Measurements from ENCODE around the gene NAA20. TPM values are rescaled to one million over a fixed set of nuclear protein-coding genes. Genes with fewer than 3 reads are reported as not detected.

The NAA20 gene
- total and polyA plus RNA-seq, 2 of the 13 experiments (the other 11 are each of a cell fraction or from before 2014, with no cell fraction given) = 81.9 to 82.8 TPM

DNA sequence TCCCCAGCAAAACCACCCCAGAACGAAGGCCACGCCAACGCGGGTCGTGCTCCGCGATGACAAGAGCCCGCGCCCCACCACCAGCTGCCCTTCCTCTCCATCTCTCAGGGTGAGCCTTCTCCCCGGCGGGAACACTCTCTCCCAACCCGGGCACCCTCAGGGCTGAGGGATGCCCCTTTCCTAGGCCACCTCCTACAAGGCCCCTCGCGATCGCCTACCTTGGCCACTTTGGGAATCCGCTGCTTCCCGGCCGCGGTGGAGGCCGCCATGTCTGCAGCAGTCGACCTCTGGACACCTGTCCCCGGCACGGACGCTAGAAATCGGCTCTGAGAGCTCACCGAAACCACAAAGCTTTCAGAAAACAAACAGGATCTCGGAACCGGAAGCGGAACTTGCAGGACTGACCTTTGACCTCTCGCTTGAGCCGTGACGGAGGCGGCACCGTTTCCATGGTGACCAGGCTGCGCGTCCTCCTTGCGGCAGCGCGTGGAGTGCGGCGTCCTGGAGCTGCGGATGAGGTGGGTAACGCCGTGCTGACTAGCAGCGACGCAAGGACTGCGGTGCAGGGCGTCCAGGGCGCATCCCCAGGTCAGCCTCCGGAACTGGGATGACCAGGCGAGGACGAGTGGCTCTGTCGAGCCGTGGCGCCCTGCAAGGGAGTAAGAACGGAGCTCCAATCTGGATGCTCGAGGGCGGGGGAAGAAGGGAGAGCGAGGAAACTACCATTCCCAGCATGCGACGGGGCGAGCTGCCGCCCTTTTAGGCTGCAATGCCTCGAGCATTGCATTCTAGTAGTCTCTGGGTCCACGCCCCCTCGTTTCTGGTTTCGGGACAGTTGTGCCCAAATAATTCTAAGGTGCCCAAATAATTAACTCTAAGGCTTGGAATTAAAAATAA, 35.2 kb downstream of the NAA20 start, which contains the start of the genes CFAP61 and CRNKL1 (continued):
- TF ChIP-seq ZNF407 (CRISPR knock-in tag; IDR thresholded peaks at IDR 0.05; ENCODE audit: not compliant biosample characterization) (peak; percentile 91), NR3C1 (CRISPR knock-in tag; IDR thresholded peaks at IDR 0.05) (0 out of 2 replicates have a peak, but pooled peaks have one; percentile 78), ZMYM3 (CRISPR knock-in tag; IDR thresholded peaks at IDR 0.05) (peak; percentile 9; the same call in 1 of the 2 replicates), ZNF615 (CRISPR knock-in tag; IDR thresholded peaks at IDR 0.05; ENCODE audit: borderline replicate concordance) (no peak), MAFG (CRISPR knock-in tag; IDR thresholded peaks at IDR 0.05) (no peak), SMYD3 (CRISPR knock-in tag; IDR thresholded peaks at IDR 0.05) (no peak; the same call in 1 of the 2 replicates), ZNF24 (IDR thresholded peaks at IDR 0.05) (no peak), HNRNPLL (IDR thresholded peaks at IDR 0.05; ENCODE audit: low read depth, low read length, poor library complexity, severe bottlenecking) (peak; percentile 97), MTF1 (CRISPR knock-in tag; IDR thresholded peaks at IDR 0.05) (no peak), ZNF572 (CRISPR knock-in tag; IDR thresholded peaks at IDR 0.05) (peak; percentile 90; the same call in 1 of the 2 replicates), KDM5B (CRISPR knock-in tag; IDR thresholded peaks at IDR 0.05; ENCODE audit: borderline replicate concordance) (peak; percentile 98), TP53 (CRISPR knock-in tag; conservative IDR thresholded peaks at IDR 0.05) (peak; percentile 94; the same call in 1 of the 2 replicates), PRDM10 (CRISPR knock-in tag; IDR thresholded peaks at IDR 0.05; ENCODE audit: low read depth) (no peak; the same call in none of the 2 replicates)
- TF ChIP-seq, protein P1, sequence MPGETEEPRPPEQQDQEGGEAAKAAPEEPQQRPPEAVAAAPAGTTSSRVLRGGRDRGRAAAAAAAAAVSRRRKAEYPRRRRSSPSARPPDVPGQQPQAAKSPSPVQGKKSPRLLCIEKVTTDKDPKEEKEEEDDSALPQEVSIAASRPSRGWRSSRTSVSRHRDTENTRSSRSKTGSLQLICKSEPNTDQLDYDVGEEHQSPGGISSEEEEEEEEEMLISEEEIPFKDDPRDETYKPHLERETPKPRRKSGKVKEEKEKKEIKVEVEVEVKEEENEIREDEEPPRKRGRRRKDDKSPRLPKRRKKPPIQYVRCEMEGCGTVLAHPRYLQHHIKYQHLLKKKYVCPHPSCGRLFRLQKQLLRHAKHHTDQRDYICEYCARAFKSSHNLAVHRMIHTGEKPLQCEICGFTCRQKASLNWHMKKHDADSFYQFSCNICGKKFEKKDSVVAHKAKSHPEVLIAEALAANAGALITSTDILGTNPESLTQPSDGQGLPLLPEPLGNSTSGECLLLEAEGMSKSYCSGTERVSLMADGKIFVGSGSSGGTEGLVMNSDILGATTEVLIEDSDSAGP (CRISPR knock-in tag; IDR thresholded peaks at IDR 0.05; ENCODE audit: borderline replicate concordance) = peak; percentile 97
